Natural killer cell treated with Interleukin-12 subunit alpha and Interleukin-12 subunit beta and Interleukin-15 and Interleukin-18, amount 100 ng/mL, for 72 hours (primary cell): ENCODE data around the gene DCLRE1A. TPM values are rescaled to one million over a fixed set of nuclear protein-coding genes. Genes with fewer than 3 reads are reported as not detected.
A peak's percentile ranks its signal among the peaks of the same experiment; 100 is the strongest.
"Not testable (repeated sequence)": the region's sequence is repeated elsewhere in the genome, so short reads cannot be mapped to it uniquely, and the experiment has no call there.

ENCODE experiments used
- ATAC-seq, 2 donors: fragments of 150-1000 bp; cut with Tn5 transposase in 1 of 2; sonication (Bioruptor Pico), chemical (Tn5 transposase) in 1 of 2; 2 replicates each; pipeline ENCODE4 v1.10.0; 2021
- DNase-seq: peaks from one replicate; pipeline ENCODE4 v3.0.0; 2022; ENCODE audit warnings: low spot score
- H3K27ac Mint-ChIP-seq, 2 donors: 1 replicate in 1 of 2; 2 replicates in 1 of 2; pipeline ENCODE4 v1.8.0; 2022; ENCODE audit warnings: mixed read lengths in 2 of 2, mild to moderate bottlenecking in 1 of 2, moderate library complexity in 1 of 2
- H3K27me3 Mint-ChIP-seq, 2 donors: 1 replicate in 1 of 2; 2 replicates in 1 of 2; pipeline ENCODE4 v1.8.0; 2022; ENCODE audit warnings: mixed read lengths in 2 of 2
- H3K36me3 Mint-ChIP-seq: one replicate; pipeline ENCODE4 v1.8.0; 2022; ENCODE audit warnings: mixed read lengths
- H3K4me1 Mint-ChIP-seq, 2 donors: 1 replicate in 1 of 2; 2 replicates in 1 of 2; pipeline ENCODE4 v1.8.0; 2022; ENCODE audit warnings: low read depth in 2 of 2, mixed read lengths in 2 of 2, mild to moderate bottlenecking in 1 of 2
- H3K4me3 Mint-ChIP-seq: one replicate; pipeline ENCODE4 v1.8.0; 2022; ENCODE audit warnings: mixed read lengths
- H3K9me3 Mint-ChIP-seq: 2 replicates; pipeline ENCODE4 v1.8.0; 2022; ENCODE audit warnings: mixed read lengths
- total RNA-seq, 2 donors: library from RNA; stranded (reverse); gene quantifications; one replicate each; pipeline ENCODE4 v1.2.3, GENCODE V29; 2022

The DCLRE1A gene
- total RNA-seq, 2 donors from 2014 or later, result 10.7 to 11.4 TPM

GRCh38 chr10:113849140-113849803 is 4.6 kb downstream of the DCLRE1A start:
- H3K4me3 Mint-ChIP-seq, result no peak overlapping the region
- no peak for ATAC-seq
- H3K27me3 Mint-ChIP-seq, result no peaks in the 10 kb centered on the region
- no peak for DNase-seq
- H3K27ac Mint-ChIP-seq, result no peak overlapping the region
- H3K9me3 Mint-ChIP-seq, result no peaks in the 10 kb centered on the region
- peaks cover 14% of the 10 kb centered on the region for H3K36me3 Mint-ChIP-seq
- peaks cover 14 to 22% of the 10 kb centered on the region in 2 donors for H3K4me1 Mint-ChIP-seq

DNA sequence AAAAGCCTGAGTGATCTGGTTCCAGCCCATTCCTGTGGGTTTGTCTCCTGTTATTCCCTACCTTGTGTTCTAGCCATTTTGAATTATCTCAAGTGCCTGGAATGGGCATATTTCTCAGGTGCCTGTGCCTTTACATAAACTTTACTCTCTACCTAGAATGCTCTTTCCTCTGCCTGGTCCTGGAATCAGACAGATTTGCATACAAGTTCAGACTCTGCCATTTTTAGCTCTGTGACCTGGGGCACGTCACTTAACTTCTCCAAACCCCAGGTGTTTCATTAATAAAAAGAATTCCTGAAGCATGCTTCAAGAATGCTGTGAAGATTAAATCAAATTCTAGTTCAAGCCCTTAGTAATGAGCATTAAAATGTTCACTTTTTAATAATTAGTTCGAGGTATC is 7.8 kb downstream of the DCLRE1A start:
- Mint-ChIP-seq H3K27me3 (no peaks in the 10 kb centered on the region), H3K4me1 (peaks cover 9 to 10% of the 10 kb centered on the region in 2 donors), H3K27ac (no peak overlapping the region), H3K36me3 (peaks cover 19% of the 10 kb centered on the region), H3K9me3 (no peaks in the 10 kb centered on the region), H3K4me3 (no peak overlapping the region)
- ATAC-seq, result no peak
- DNase-seq, result no peak

DNA sequence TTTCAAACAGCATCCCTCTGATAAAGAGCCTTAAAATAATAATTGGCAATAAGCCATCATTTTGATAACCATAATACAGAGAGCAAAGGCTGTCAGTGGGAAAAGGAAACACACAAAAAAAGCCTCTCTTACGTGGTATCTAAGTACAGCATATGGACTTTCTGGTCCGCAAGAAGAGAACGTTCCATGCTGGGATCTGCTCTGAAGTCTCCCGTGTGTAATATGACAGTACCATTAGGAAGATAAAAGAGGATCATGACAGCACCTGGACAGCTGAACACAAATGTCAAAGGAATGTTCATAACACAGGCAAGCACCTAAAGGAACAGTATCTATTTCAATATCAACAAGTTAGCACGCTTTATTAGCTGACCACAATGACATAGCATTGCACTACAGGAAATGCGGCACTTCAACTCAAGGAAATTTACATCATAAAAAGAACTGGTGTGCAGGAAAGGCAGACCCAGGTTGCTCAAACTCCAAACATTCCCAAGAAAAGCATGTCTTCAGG is 9.9 kb downstream of the DCLRE1A start:
- H3K9me3 Mint-ChIP-seq, result no peaks in the 10 kb centered on the region
- DNase-seq, result no peak
- H3K4me3 Mint-ChIP-seq, result no peak overlapping the region
- H3K36me3 Mint-ChIP-seq, result peaks cover 21% of the 10 kb centered on the region
- H3K27me3 Mint-ChIP-seq, result no peaks in the 10 kb centered on the region
- peaks cover 5 to 6% of the 10 kb centered on the region in 2 donors for H3K4me1 Mint-ChIP-seq
- no peak overlapping the region for H3K27ac Mint-ChIP-seq
- no peak for ATAC-seq

DNA sequence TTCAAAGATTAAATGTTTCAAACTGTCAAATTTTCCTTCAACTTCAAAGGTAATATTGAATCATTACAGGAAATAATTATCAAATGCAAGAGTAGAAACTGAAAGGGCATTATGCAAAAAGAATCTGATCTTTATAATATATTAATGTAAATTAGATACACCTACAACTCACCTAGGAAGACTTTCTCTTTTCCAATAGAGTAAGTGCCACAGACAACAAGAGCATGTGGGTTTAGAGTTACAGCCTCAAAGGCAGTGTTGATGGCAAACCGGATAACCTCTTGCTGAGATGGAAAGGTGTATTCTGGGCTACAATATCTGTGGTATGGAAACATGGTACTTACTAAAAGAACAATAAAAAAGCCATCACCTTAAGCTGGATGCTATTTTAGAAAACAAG is 11.7 kb downstream of the DCLRE1A start:
- DNase-seq (no peak), ATAC-seq (no peak)
- H3K9me3 Mint-ChIP-seq, result no peaks in the 10 kb centered on the region
- H3K27me3 Mint-ChIP-seq, result no peaks in the 10 kb centered on the region
- peaks cover 15% of the 10 kb centered on the region for H3K36me3 Mint-ChIP-seq
- H3K4me1 Mint-ChIP-seq, result peaks cover 3 to 4% of the 10 kb centered on the region in 2 donors
- no peak overlapping the region for H3K27ac Mint-ChIP-seq
- H3K4me3 Mint-ChIP-seq, result no peak overlapping the region

DNA sequence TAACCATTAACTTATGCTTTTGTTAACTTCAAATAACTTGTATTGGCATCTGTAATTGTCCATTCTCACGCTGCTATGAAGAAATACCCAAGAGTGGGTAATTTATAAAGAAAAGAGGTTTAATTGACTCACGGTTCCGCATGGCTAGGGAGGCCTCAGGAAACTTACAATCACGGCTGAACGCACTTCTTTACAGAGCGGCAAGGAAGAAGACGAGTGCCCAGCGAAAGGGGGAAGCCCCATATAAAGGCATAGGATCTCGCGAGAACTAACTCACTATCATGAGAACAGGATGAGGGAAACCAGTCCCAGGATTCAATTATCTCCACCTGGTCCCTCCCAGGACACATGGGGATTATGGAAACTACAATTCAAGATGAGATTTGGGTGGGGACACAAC is 25.3 kb downstream of the DCLRE1A start:
- not testable (repeated sequence) for H3K4me1 Mint-ChIP-seq, H3K27ac Mint-ChIP-seq, H3K9me3 Mint-ChIP-seq, H3K4me3 Mint-ChIP-seq, H3K36me3 Mint-ChIP-seq, H3K27me3 Mint-ChIP-seq, ATAC-seq, DNase-seq

- Mint-ChIP-seq H3K27ac (no peak overlapping the region), H3K36me3 (no peaks in the 10 kb centered on the region), H3K27me3 (peaks cover 2 to 10% of the 10 kb centered on the region in 2 donors), H3K4me1 (no peaks in the 10 kb centered on the region), H3K9me3 (no peaks in the 10 kb centered on the region), H3K4me3 (no peak overlapping the region)
- DNase-seq (no peak), ATAC-seq (no peak)
Observed at GRCh38 chr10:113825791-113826190, 28.1 kb downstream of the DCLRE1A start.

GRCh38 chr10:113823389-113823788 is 30.5 kb downstream of the DCLRE1A start:
- Mint-ChIP-seq H3K27me3 (peaks cover 7 to 15% of the 10 kb centered on the region in 2 donors), H3K36me3 (no peaks in the 10 kb centered on the region), H3K27ac (no peak overlapping the region), H3K4me1 (no peaks in the 10 kb centered on the region), H3K9me3 (no peaks in the 10 kb centered on the region), H3K4me3 (no peak overlapping the region)
- no peak for ATAC-seq
- DNase-seq, result no peak

DNA sequence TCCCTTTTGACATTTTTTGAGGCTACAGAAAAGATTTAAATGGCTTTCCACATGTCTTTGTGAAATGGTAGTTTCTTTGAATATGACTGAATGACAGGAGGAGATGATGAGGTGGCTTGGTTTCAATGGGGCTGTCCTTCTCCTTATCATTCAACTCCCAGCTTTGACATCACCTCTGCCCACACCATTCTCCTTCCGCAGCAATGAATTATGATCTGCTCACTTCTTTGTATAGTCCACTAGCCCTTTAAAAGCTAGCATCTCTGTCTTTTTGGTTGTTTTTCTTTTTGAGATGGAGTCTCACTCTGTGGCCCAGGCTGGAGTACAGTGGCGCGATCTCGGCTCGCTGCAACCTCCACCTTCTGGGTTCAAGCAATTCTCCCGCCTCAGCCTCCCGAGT is 31.7 kb downstream of the DCLRE1A start:
- H3K4me3 Mint-ChIP-seq, result no peak overlapping the region
- DNase-seq (no peak), ATAC-seq (no peak)
- H3K27me3 Mint-ChIP-seq, result peaks cover 7 to 13% of the 10 kb centered on the region in 2 donors
- H3K27ac Mint-ChIP-seq, result no peak overlapping the region
- H3K9me3 Mint-ChIP-seq, result no peaks in the 10 kb centered on the region
- H3K36me3 Mint-ChIP-seq, result no peaks in the 10 kb centered on the region
- no peaks in the 10 kb centered on the region for H3K4me1 Mint-ChIP-seq

DNA sequence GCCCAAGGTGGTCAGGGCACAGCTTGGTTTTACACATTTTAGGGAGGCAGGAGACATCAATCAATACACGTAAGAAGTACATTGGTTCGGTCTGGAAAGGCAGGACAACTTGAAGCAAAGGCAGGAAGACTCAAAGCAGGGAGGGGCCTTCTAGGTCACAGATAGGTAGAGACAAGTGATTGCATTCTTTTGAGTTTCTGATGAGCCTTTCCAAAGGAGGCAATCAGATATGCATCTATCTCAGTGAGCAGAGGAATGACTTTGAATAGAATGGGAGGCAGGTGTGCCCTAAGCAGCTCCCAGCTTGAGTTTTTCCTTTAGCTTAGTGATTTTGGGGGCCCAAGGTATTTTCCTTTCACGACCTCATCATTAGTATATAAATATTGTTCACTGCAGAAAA is 32.6 kb downstream of the DCLRE1A start:
- H3K36me3 Mint-ChIP-seq, H3K9me3 Mint-ChIP-seq, H3K4me1 Mint-ChIP-seq, H3K27me3 Mint-ChIP-seq, ATAC-seq, H3K27ac Mint-ChIP-seq, H3K4me3 Mint-ChIP-seq, DNase-seq: not testable (repeated sequence)

- no peak overlapping the region for H3K4me3 Mint-ChIP-seq
- H3K27me3 Mint-ChIP-seq, result peaks cover 5 to 7% of the 10 kb centered on the region in 2 donors
- H3K36me3 Mint-ChIP-seq, result no peaks in the 10 kb centered on the region
Observed at GRCh38 chr10:113820507-113820906, 33.4 kb downstream of the DCLRE1A start.

GRCh38 chr10:113819989-113820388 is 33.9 kb downstream of the DCLRE1A start:
- no peaks in the 10 kb centered on the region for H3K36me3 Mint-ChIP-seq
- ATAC-seq (no peak), DNase-seq (no peak)
- no peak overlapping the region for H3K4me3 Mint-ChIP-seq
- H3K27me3 Mint-ChIP-seq, result peaks cover 5 to 7% of the 10 kb centered on the region in 2 donors
- no peaks in the 10 kb centered on the region for H3K4me1 Mint-ChIP-seq
- H3K9me3 Mint-ChIP-seq, result no peaks in the 10 kb centered on the region
- no peak overlapping the region for H3K27ac Mint-ChIP-seq

More at GRCh38 chr10:113820507-113820906, 33.4 kb downstream of the DCLRE1A start:
- ATAC-seq (peak in 1 of 2 donors; percentile 13), DNase-seq (no peak)
- Mint-ChIP-seq H3K9me3 (no peaks in the 10 kb centered on the region), H3K4me1 (no peaks in the 10 kb centered on the region), H3K27ac (no peak overlapping the region)

- not testable (repeated sequence) for H3K4me3 Mint-ChIP-seq
Observed at GRCh38 chr10:113814700-113815099, 39.2 kb downstream of the DCLRE1A start.

GRCh38 chr10:113808168-113808567 is 45.7 kb downstream of the DCLRE1A start:
- no peaks in the 10 kb centered on the region for H3K36me3 Mint-ChIP-seq
- H3K9me3 Mint-ChIP-seq, result no peaks in the 10 kb centered on the region
- ATAC-seq, result no peak
- H3K27ac Mint-ChIP-seq, result no peak overlapping the region
- H3K4me3 Mint-ChIP-seq, result no peak overlapping the region
- no peak for DNase-seq
- no peaks in the 10 kb centered on the region for H3K4me1 Mint-ChIP-seq
- peaks cover 30 to 39% of the 10 kb centered on the region in 2 donors for H3K27me3 Mint-ChIP-seq

More at GRCh38 chr10:113814700-113815099, 39.2 kb downstream of the DCLRE1A start:
- not testable (repeated sequence) for H3K27ac Mint-ChIP-seq, DNase-seq, ATAC-seq, H3K9me3 Mint-ChIP-seq, H3K36me3 Mint-ChIP-seq, H3K4me1 Mint-ChIP-seq
- H3K27me3 Mint-ChIP-seq, result peaks cover 14 to 41% of the 10 kb centered on the region in 2 donors

GRCh38 chr10:113806503-113806902 is 47.4 kb downstream of the DCLRE1A start:
- no peak for DNase-seq
- Mint-ChIP-seq H3K27ac (no peak overlapping the region), H3K4me3 (no peak overlapping the region), H3K9me3 (no peaks in the 10 kb centered on the region), H3K36me3 (no peaks in the 10 kb centered on the region), H3K4me1 (no peaks in the 10 kb centered on the region), H3K27me3 (peaks cover 22 to 23% of the 10 kb centered on the region in 2 donors)
- ATAC-seq, result no peak
